Measurements from ENCODE around the gene RANBP10. TPM values are rescaled to one million over a fixed set of nuclear protein-coding genes. Genes with fewer than 3 reads are reported as not detected.
A peak's percentile ranks its signal among the peaks of the same experiment; 100 is the strongest.

RANBP10 gene
- polyA plus RNA-seq, 2 of the 4 experiments (the other 2 are of a cell fraction): 7.5 to 9.8 TPM

DNA sequence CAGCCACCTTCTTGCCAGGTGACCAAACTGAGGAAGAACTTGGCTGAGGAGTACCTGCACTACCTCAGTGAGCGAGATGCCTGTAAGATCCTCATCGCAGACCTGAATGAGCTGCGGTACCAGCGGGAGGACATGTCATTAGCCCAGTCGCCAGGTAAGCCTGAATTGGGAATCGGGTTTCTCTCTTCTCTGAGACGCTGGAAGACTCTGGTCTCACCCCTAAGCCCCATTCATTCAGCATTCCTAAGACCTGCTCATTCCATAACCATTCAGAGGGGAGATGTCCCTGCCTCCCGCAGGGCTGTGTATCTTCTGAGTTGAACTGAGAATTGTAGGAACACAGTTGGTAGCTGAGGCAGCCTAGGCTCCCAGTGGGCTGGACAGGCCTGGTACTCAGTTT is 18.8 kb upstream of the RANBP10 start:
- H3K4me3 ChIP-seq: no peak overlapping the region
- FAIRE-seq (no peak), ATAC-seq (no peak), DNase-seq (ENCODE audit: low read depth in 1 of 2, low spot score in 1 of 2) (no peak)
- H3K4me2 ChIP-seq: no peak overlapping the region
- WGBS (ENCODE audit: missing lambda C conversion rate): 87% methylated on average over 8 of the region's 8 CpGs
- no peaks in the 10 kb centered on the region for H3K9me3 ChIP-seq
- ChIA-PET CTCF (interaction anchor here (0.9 to 15.0 kb wide), 2 partner anchors 8 to 103 kb away, joined by 3 to 187 read pairs; no protein-coding TSS in a partner anchor), POLR2A (no interaction called here)
- TF ChIP-seq EHMT2 (IDR thresholded peaks at IDR 0.05; ENCODE audit: low read depth): no peak
- no peak for TF ChIP-seq MAFK (IDR thresholded peaks at IDR 0.05; ENCODE audit: partially characterized antibody)
- no peak for TF ChIP-seq HDAC2 (IDR thresholded peaks at IDR 0.05)
- no peak for TF ChIP-seq JUN (IDR thresholded peaks at IDR 0.05)
- TF ChIP-seq GATA3 (IDR thresholded peaks at IDR 0.05; ENCODE audit: borderline replicate concordance): no peak
- TF ChIP-seq ZFP36 (IDR thresholded peaks at IDR 0.05; ENCODE audit: borderline replicate concordance, partially characterized antibody): no peak
- no peak for TF ChIP-seq ZC3H11A (IDR thresholded peaks at IDR 0.05)
- TF ChIP-seq CHD4 (IDR thresholded peaks at IDR 0.05; ENCODE audit: borderline replicate concordance): no peak
- TF ChIP-seq, protein P1, sequence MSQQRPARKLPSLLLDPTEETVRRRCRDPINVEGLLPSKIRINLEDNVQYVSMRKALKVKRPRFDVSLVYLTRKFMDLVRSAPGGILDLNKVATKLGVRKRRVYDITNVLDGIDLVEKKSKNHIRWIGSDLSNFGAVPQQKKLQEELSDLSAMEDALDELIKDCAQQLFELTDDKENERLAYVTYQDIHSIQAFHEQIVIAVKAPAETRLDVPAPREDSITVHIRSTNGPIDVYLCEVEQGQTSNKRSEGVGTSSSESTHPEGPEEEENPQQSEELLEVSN (IDR thresholded peaks at IDR 0.05; ENCODE audit: borderline replicate concordance, low read depth): no peak
- TF ChIP-seq, protein P2, sequence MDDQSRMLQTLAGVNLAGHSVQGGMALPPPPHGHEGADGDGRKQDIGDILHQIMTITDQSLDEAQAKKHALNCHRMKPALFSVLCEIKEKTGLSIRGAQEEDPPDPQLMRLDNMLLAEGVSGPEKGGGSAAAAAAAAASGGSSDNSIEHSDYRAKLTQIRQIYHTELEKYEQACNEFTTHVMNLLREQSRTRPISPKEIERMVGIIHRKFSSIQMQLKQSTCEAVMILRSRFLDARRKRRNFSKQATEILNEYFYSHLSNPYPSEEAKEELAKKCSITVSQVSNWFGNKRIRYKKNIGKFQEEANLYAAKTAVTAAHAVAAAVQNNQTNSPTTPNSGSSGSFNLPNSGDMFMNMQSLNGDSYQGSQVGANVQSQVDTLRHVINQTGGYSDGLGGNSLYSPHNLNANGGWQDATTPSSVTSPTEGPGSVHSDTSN (IDR thresholded peaks at IDR 0.05): no peak
- TF ChIP-seq KDM5A (IDR thresholded peaks at IDR 0.05): no peak
- no peak overlapping the region for H3K27ac ChIP-seq
- H3K4me1 ChIP-seq: no peaks in the 10 kb centered on the region

DNA sequence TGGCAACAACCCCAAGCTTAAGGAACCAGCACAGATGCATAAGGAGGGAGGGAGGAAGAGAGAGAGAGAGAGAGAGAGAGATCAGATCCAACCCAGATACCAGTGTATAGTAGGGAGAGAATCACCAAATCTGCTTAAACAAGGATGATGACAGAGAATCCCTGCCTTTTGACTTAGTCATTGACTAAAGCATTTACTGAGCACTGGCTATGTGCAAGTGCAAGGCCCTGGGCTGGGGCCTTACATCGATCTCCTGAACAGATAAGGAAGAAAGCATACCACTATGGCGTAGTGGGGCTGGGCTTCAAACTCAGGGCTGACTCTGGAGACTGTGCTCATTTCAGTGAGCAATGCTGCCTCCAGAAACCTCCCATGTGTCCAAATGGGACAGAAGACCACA is 16.2 kb upstream of the RANBP10 start:
- CTCF ChIA-PET: interaction anchor here (1.3 to 2.5 kb wide), 2 partner anchors 61 to 302 kb away, joined by 3 to 9 read pairs; no protein-coding TSS in a partner anchor
- DNase-seq (ENCODE audit: low read depth in 1 of 2, low spot score in 1 of 2) (no peak), FAIRE-seq (no peak), ATAC-seq (peak; percentile 16 to 25; a peak in 4 of 6 replicates)
- 46% methylated on average over 2 of the region's 2 CpGs for WGBS (ENCODE audit: missing lambda C conversion rate)
- Histone ChIP-seq H3K4me1 (no peaks in the 10 kb centered on the region), H3K4me2 (no peak overlapping the region), H3K9me3 (no peaks in the 10 kb centered on the region), H3K4me3 (no peak overlapping the region), H3K27ac (no peak overlapping the region)
- TF ChIP-seq JUN (IDR thresholded peaks at IDR 0.05) (no peak), PHF8 (IDR thresholded peaks at IDR 0.05; ENCODE audit: borderline replicate concordance, low read depth) (no peak)
- POLR2A ChIA-PET: no interaction called here

DNA sequence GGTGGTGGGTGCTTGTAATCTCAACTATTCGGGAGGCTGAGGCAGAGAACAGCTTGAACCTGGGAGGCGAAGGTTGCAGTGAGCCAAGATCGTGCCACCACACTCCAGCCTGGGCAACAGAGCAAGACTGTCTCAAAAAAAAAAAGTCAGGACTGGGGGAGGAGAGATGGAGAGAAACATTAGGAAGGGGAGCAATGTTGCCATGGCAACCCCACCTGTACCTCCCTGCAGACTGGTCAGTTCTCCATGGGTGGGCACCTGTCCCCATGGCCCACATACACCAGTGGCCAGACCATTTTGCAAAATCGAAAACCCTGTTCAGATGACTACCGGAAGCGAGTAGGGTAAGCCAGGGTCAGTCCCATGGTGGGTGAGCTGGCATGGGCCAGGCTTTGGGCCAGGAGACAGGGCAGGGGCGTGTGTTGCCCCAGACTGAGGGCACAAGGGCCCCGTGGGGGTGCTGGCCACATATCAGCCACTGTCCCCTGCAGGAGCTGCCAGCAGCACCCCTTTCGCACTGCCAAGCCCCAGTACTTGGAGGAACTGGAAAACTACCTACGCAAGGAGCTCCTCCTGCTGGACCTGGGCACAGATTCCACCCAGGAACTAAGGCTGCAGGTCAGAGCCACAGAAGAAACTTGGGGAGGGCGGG is 14.4 kb upstream of the RANBP10 start:
- TF ChIP-seq RFX5 (IDR thresholded peaks at IDR 0.05): no peak
- TF ChIP-seq CBX2 (IDR thresholded peaks at IDR 0.05; ENCODE audit: borderline replicate concordance, low read depth): no peak
- no peak for TF ChIP-seq KDM5A (IDR thresholded peaks at IDR 0.05)
- TF ChIP-seq, protein P3, sequence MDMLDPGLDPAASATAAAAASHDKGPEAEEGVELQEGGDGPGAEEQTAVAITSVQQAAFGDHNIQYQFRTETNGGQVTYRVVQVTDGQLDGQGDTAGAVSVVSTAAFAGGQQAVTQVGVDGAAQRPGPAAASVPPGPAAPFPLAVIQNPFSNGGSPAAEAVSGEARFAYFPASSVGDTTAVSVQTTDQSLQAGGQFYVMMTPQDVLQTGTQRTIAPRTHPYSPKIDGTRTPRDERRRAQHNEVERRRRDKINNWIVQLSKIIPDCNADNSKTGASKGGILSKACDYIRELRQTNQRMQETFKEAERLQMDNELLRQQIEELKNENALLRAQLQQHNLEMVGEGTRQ (IDR thresholded peaks at IDR 0.05): no peak
- TF ChIP-seq NPAS2 (CRISPR knock-in tag; IDR thresholded peaks at IDR 0.05; ENCODE audit: borderline replicate concordance): no peak
- TF ChIP-seq POLR2A (IDR thresholded peaks at IDR 0.05; ENCODE audit: low read length): no peak
- TF ChIP-seq, protein P1 (IDR thresholded peaks at IDR 0.05; ENCODE audit: borderline replicate concordance, low read depth): no peak
- TF ChIP-seq MYC (IDR thresholded peaks at IDR 0.05; ENCODE audit: borderline replicate concordance, low read length): no peak
- TF ChIP-seq HOXA7 (CRISPR knock-in tag; IDR thresholded peaks at IDR 0.05): no peak
- TF ChIP-seq EHF (CRISPR knock-in tag; IDR thresholded peaks at IDR 0.05): no peak
- no peak for TF ChIP-seq TFCP2L1 (CRISPR knock-in tag; IDR thresholded peaks at IDR 0.05)
- TF ChIP-seq ZNF302 (CRISPR knock-in tag; IDR thresholded peaks at IDR 0.05): no peak
- no peak for TF ChIP-seq EP300 (IDR thresholded peaks at IDR 0.05)
- TF ChIP-seq JUN (IDR thresholded peaks at IDR 0.05): no peak
- TF ChIP-seq, protein P4, sequence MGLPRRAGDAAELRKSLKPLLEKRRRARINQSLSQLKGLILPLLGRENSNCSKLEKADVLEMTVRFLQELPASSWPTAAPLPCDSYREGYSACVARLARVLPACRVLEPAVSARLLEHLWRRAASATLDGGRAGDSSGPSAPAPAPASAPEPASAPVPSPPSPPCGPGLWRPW (IDR thresholded peaks at IDR 0.05): no peak
- no peak for TF ChIP-seq MAFK (IDR thresholded peaks at IDR 0.05; ENCODE audit: partially characterized antibody)
- TF ChIP-seq, protein P5, sequence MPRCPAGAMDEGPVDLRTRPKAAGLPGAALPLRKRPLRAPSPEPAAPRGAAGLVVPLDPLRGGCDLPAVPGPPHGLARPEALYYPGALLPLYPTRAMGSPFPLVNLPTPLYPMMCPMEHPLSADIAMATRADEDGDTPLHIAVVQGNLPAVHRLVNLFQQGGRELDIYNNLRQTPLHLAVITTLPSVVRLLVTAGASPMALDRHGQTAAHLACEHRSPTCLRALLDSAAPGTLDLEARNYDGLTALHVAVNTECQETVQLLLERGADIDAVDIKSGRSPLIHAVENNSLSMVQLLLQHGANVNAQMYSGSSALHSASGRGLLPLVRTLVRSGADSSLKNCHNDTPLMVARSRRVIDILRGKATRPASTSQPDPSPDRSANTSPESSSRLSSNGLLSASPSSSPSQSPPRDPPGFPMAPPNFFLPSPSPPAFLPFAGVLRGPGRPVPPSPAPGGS (IDR thresholded peaks at IDR 0.05): no peak
- Histone ChIP-seq H3K4me2 (no peak overlapping the region), H3K4me1 (no peaks in the 10 kb centered on the region), H3K27ac (no peak overlapping the region), H3K4me3 (no peak overlapping the region), H3K9me3 (no peaks in the 10 kb centered on the region)
- 71% methylated on average over 10 of the region's 11 CpGs for WGBS (ENCODE audit: missing lambda C conversion rate)
- no peak for ATAC-seq
- CTCF ChIA-PET: interaction anchor here (0.8 to 2.5 kb wide), 6 partner anchors 13 to 148 kb away, joined by 3 to 9 read pairs (median 4); no protein-coding TSS in a partner anchor
- no peak for DNase-seq (ENCODE audit: low read depth in 1 of 2, low spot score in 1 of 2)
- POLR2A ChIA-PET: no interaction called here
- FAIRE-seq: no peak

Measured in A549 (cell line).